Effector CD8-positive, alpha-beta T cell (primary cell): Measurements from ENCODE around the gene MERTK.

ENCODE experiments used
- DNase-seq: peaks from one replicate; lab custom pipeline; 2025; lab: John Stamatoyannopoulos, UW

MERTK gene

GRCh38 chr2:111977240-111977639 is 78.8 kb downstream of the MERTK start:
- DNase-seq = no peak

GRCh38 chr2:111978452-111979170 is 80.2 kb downstream of the MERTK start:
- DNase-seq = no peak

GRCh38 chr2:111981666-111982065 is 83.3 kb downstream of the MERTK start:
- no peak for DNase-seq

- no peak for DNase-seq
Observed at GRCh38 chr2:111982822-111983221, 84.4 kb downstream of the MERTK start.

DNA sequence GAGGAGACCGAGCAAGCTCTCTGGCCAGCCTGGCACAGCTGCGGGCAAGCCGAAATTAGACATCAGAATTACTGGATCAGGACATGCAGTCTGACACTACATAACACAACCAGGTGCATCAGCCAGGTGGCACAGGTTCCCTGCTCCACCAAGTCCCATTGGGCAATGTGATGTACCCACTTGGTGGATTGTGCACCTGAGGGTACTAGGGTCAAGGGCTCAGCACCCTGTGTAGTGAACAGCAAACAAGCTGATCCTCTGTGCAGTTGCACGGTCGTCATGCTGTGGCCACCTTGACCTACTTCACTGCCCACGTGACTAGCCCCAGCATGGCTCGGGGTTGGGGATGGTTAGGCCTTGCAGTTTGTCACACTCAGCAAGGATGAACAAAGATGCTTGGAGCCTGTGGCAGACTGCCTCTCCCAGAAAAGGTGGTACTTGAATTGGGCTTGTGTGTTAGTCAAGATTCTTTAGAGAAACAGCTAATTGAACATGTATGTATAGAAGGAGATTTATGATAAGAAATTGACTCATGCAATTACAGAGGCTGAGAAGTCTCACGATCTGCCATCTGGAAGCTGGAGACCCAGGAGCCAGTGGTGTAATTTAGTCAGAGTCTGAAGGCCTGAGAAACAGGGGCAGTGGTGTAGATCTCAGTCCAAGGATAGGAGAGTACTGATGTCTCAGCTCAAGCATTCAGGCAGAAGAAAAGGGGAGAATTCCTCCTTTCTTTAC is 85.2 kb downstream of the MERTK start:
- no peak for DNase-seq

- DNase-seq = no peak
Observed at GRCh38 chr2:111984213-111984604, 85.8 kb downstream of the MERTK start.

DNA sequence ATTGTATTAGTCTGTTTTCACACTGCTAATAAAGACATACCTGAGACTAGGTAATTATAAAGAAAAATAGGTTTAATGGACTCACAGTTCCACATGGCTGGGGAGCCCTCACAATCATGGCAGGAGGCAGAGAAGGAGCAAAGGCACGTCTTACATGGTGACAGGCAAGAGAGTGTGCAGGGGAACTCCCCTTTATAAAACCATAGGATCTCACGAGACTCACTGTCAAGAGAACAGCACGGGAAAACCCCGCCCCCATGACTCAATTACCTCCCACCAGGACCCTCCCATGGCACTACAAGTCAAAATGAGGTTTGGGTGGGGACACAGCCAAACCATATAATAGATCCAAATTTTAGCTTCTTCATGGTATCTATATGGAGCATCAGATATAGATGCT is 87.1 kb downstream of the MERTK start:
- no peak for DNase-seq

DNA sequence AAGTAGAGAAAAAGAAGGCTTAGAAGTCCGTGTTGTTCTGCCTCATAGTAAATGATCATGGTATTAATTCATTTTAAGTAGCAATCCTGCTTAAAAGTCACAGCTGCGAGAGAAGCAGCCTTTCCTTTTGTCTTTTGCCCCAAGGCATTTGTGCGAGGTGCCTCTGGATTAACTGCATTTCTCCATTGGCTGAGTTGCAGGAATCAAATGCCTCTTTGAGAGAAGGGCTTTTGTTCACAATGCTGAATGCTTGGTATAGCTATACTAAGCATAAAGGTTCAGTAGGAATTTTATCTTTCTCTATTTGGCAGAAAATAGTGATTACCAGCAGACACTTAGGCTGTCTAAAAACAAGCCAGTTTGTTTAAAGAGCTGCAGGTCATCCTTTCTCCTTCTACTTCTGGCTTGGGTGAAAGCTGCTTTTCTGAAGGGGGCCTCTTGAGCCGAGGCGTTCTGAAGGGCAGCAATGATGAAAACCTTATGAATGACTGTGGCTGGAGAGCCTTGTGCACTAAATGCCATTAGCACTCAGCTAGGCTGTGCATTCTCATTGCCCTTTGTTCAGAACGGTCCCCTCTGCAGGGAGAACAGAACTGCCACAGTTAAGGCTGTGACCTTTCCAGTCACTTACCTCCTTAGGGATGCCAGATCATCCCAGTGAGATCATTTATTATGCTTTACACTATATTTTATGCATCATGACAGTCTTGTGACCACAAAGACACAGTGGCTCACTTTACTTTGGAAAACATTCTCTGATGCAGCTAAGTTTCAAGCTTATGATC is 87.9 kb downstream of the MERTK start:
- no peak for DNase-seq

DNA sequence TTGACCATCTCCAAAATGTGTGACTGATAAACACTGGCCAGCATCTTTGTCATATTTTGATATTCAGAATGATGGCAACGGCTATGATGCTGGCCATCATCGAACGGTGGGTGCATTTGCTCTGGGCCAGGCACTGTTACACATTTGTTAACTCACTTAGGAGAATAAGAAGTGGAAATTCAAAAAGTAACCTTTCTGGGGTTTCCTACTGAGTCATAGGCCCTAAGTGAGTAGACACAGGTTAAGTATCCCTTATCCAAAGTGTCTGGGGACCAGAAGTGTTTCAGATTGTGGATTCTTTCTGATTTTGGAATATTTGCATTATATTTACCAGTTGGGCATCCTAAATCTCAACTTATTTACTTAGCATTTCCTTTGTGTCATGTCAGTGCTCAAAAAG is 92.0 kb downstream of the MERTK start:
- DNase-seq = no peak

GRCh38 chr2:111990856-111991255 is 92.4 kb downstream of the MERTK start:
- DNase-seq = no peak

DNA sequence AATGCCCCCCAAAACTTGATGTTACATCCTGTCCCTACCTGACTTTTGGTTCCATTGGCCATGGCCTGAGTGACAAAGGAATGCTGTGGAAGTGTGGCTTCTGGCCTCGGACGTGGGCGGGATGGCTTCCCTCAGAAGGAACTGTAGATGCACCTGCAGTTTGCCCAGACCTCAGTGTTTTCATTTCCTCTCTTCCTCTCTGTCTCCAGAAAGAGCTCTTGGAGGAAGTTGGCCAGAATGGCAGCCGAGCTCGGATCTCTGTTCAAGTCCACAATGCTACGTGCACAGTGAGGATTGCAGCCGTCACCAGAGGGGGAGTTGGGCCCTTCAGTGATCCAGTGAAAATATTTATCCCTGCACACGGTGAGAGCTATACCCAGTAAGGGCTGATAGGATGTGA is 95.6 kb downstream of the MERTK start:
- no peak for DNase-seq

DNA sequence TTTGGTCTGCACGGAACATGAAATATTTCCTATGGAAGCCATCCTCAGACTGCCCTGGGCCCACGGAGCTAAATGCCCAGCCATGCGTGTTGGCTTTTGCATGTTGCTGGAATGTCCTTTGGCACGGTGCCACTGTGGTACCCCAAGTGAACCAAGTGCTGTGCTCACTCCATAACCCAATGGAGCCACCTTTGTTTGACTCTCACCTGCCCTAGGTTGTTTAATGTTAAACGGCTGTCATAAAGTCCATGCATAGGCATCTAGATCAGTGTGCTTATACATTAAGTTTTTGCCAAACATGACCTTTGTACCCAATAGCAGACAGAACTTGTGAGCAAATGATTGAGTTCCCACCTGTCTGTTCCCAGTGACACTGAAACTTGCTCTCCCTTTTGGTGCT is 96.7 kb downstream of the MERTK start:
- no peak for DNase-seq

DNA sequence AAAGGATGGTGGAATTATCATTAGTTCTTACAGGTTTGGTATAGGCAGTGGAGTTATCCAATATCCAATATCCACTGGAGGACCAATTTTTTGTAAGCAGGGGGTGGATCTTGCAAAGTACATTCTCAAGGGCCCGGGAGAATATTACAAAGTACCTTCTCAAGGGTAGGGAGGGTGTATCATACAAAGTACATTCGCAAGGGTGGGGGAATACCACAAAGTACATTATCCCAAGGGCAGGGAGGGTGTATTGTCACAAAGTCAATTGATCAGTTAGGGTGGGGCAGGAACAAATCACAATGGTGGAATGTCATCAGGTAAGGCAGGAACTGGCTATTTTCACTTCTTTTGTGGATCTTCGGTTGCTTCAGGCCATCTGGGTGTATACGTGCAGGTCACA is 101.4 kb downstream of the MERTK start:
- DNase-seq = no peak

GRCh38 chr2:112000399-112001135 is 102.2 kb downstream of the MERTK start:
- no peak for DNase-seq

DNA sequence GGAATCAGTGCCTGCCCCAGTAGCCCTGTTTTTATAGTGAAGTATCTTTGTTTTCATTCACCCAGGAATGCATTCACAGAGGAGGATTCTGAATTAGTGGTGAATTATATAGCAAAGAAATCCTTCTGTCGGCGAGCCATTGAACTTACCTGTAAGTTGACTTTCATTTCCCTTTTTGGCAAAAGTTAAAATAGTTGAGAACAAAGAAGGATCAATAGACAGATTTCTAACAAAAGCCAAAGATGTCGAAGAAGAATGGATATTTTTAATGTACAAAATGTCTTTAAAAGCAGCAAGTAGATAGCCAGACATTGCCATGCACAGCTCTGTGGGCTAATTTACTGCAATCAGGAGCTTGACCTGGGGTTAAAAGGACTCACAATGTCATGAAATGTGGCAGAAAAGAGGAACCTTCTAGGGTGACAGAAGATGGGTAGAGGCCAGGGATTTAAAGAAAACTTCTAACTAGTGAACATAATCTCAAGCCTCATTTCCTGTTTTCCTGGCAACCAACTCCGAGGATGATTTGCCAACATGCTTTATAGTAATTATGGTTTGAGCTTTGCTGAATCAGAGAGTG is 102.8 kb downstream of the MERTK start:
- DNase-seq = no peak

DNA sequence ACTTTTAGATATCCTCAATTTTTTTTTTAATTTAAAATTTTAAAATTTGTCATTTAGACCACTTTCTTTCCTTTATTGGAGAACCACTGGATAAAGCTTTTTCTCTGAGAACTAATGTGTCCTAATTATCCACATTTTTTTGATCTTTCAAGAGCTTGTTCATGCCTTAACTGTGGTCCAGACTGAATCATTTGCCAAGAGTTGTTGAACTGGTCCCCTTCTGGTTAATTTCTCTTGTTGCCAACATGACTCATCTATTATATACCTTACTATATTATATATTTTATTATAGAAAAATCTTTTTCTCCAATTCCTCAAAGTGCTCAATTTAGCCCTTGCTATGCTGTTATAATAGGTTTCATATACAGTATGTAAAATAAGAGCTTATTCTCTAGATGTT is 103.5 kb downstream of the MERTK start:
- DNase-seq = no peak

DNA sequence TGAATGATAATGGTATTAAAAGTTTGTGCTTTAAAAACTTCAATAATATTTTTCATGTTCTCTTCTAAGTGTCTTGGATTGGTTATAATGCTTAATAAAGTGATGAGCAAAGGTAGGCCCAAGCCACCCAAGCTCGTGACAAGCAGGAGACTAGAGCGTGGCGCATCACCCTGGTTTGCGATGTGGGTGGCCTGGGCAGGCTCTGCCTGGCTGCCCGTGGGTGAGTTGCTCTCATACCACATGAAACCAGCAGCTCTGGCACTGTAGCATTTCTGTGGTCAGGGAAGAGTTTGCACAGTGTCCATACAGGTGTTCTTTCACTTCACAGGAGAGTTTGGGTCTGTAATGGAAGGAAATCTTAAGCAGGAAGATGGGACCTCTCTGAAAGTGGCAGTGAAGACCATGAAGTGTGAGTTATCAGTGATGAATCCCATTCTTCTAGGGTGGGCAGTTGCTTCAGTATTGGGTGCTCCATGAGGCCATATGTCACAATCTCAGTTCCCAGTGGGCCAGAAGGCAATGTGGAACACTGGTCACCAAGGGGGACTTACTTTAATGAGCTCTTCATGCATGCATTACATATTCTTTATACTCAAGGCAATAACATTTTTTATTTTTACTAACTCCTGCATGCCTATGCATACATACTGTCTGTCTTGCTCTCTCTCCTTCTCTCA is 105.3 kb downstream of the MERTK start:
- no peak for DNase-seq

GRCh38 chr2:112004253-112004645 is 105.8 kb downstream of the MERTK start:
- no peak for DNase-seq

- DNase-seq = no peak
Observed at GRCh38 chr2:112005406-112006075, 107.1 kb downstream of the MERTK start.

DNA sequence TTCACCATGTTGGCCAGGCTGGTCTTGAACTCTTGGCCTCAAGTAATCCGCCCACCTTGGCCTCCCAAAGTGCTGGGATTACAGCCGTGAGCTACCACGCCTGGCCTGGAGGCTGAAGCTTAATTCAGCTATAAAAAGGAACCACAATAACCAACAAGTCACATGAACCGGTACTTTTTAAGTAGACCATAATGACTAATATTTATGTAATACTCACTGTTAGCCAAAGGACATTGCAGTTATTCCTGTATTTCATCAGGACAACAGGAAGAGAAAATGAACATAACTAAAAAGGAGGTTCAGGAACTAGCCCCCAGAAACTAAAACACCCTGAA is 107.6 kb downstream of the MERTK start:
- DNase-seq = no peak

- DNase-seq = no peak
Observed at GRCh38 chr2:112007493-112007892, 109.1 kb downstream of the MERTK start.
